Progenitor cell of endocrine pancreas (in vitro differentiated cells): ENCODE results near the gene ZNF275. TPM values are rescaled to one million over a fixed set of nuclear protein-coding genes. Genes with fewer than 3 reads are reported as not detected.
"Not testable (repeated sequence)": the region's sequence is repeated elsewhere in the genome, so short reads cannot be mapped to it uniquely, and the experiment has no call there.

Source experiments
- DNase-seq: peaks from one replicate; pipeline ENCODE4 v3.0.0; 2021; ENCODE audit warnings: low spot score; ENCODE audit not compliant: unreplicated experiment
- H3K27ac Mint-ChIP-seq: 2 replicates; pipeline ENCODE4 v1.8.0; 2021; ENCODE audit warnings: mild to moderate bottlenecking, moderate library complexity, mixed read lengths
- H3K27me3 Mint-ChIP-seq: 2 replicates; pipeline ENCODE4 v1.8.0; 2021; ENCODE audit warnings: mixed read lengths
- H3K36me3 Mint-ChIP-seq: 2 replicates; pipeline ENCODE4 v1.8.0; 2022; ENCODE audit warnings: mixed read lengths; ENCODE audit not compliant: insufficient read depth
- H3K4me1 Mint-ChIP-seq: 2 replicates; pipeline ENCODE4 v1.8.0; 2021; ENCODE audit warnings: low read depth, mixed read lengths
- H3K4me3 Mint-ChIP-seq: 2 replicates; pipeline ENCODE4 v1.8.0; 2021; ENCODE audit warnings: low read depth, mild to moderate bottlenecking, moderate library complexity, mixed read lengths
- H3K9me3 Mint-ChIP-seq: 2 replicates; pipeline ENCODE4 v1.8.0; 2021; ENCODE audit warnings: low read depth, mixed read lengths
- CTCF ChIP-seq: fragments of 200-600 bp; sonication (generic); IDR thresholded peaks from one replicate; pipeline ENCODE4 v1.5.0; 2021; ENCODE audit warnings: antibody characterized with exemption, mild to moderate bottlenecking; ENCODE audit not compliant: unreplicated experiment
- total RNA-seq: library from RNA; stranded (reverse); gene quantifications from 2 replicates; pipeline ENCODE4 v1.2.1, GENCODE V29; 2021

The ZNF275 gene
- total RNA-seq, 1 donor from 2014 or later: 12.2 TPM

- H3K36me3 Mint-ChIP-seq: no peaks in the 10 kb centered on the region
- H3K4me3 Mint-ChIP-seq: no peak overlapping the region
- no peak overlapping the region for H3K27ac Mint-ChIP-seq
- H3K9me3 Mint-ChIP-seq: no peaks in the 10 kb centered on the region
- TF ChIP-seq CTCF: no peak
- DNase-seq: no peak
- H3K4me1 Mint-ChIP-seq: no peaks in the 10 kb centered on the region
- peaks cover 3% of the 10 kb centered on the region for H3K27me3 Mint-ChIP-seq
These were observed 16.6 kb upstream of the ZNF275 start for GRCh38 chrX:153317306-153317705.

- no peak for TF ChIP-seq CTCF
- no peak for DNase-seq
- Mint-ChIP-seq H3K36me3 (no peaks in the 10 kb centered on the region), H3K4me1 (no peaks in the 10 kb centered on the region), H3K27ac (no peak overlapping the region), H3K4me3 (no peak overlapping the region), H3K27me3 (peaks cover 3% of the 10 kb centered on the region), H3K9me3 (no peaks in the 10 kb centered on the region)
These were observed 15.8 kb upstream of the ZNF275 start for GRCh38 chrX:153317996-153318722.

- DNase-seq: no peak
- Mint-ChIP-seq H3K9me3 (peaks cover under 1% of the 10 kb centered on the region), H3K36me3 (no peaks in the 10 kb centered on the region), H3K4me3 (no peak overlapping the region), H3K27me3 (peaks cover 3% of the 10 kb centered on the region), H3K4me1 (no peaks in the 10 kb centered on the region), H3K27ac (no peak overlapping the region)
- no peak for TF ChIP-seq CTCF
These were observed 15.1 kb upstream of the ZNF275 start for GRCh38 chrX:153318811-153319210.

GRCh38 chrX:153319295-153320046, 14.5 kb upstream of the ZNF275 start:
- H3K4me3 Mint-ChIP-seq: no peak overlapping the region
- H3K36me3 Mint-ChIP-seq: no peaks in the 10 kb centered on the region
- H3K27ac Mint-ChIP-seq: no peak overlapping the region
- no peaks in the 10 kb centered on the region for H3K4me1 Mint-ChIP-seq
- H3K27me3 Mint-ChIP-seq: peaks cover 3% of the 10 kb centered on the region
- TF ChIP-seq CTCF: no peak
- DNase-seq: no peak
- H3K9me3 Mint-ChIP-seq: peaks cover 6% of the 10 kb centered on the region

- H3K4me3 Mint-ChIP-seq, H3K4me1 Mint-ChIP-seq, H3K36me3 Mint-ChIP-seq, DNase-seq, H3K27me3 Mint-ChIP-seq, H3K27ac Mint-ChIP-seq: not testable (repeated sequence)
- peaks cover 11% of the 10 kb centered on the region for H3K9me3 Mint-ChIP-seq
These were observed 13.9 kb upstream of the ZNF275 start for GRCh38 chrX:153320047-153320443.
